HPDE6-E6E7 (cell line): ENCODE data around the gene DOCK8.
"Not testable (repeated sequence)": the region's sequence is repeated elsewhere in the genome, so short reads cannot be mapped to it uniquely, and the experiment has no call there.

Experiments used
- DNase-seq: peaks from one replicate; pipeline ENCODE4 v3.0.0; 2011; ENCODE audit warnings: missing footprints; ENCODE audit errors: extremely low spot score

DOCK8 gene

DNA sequence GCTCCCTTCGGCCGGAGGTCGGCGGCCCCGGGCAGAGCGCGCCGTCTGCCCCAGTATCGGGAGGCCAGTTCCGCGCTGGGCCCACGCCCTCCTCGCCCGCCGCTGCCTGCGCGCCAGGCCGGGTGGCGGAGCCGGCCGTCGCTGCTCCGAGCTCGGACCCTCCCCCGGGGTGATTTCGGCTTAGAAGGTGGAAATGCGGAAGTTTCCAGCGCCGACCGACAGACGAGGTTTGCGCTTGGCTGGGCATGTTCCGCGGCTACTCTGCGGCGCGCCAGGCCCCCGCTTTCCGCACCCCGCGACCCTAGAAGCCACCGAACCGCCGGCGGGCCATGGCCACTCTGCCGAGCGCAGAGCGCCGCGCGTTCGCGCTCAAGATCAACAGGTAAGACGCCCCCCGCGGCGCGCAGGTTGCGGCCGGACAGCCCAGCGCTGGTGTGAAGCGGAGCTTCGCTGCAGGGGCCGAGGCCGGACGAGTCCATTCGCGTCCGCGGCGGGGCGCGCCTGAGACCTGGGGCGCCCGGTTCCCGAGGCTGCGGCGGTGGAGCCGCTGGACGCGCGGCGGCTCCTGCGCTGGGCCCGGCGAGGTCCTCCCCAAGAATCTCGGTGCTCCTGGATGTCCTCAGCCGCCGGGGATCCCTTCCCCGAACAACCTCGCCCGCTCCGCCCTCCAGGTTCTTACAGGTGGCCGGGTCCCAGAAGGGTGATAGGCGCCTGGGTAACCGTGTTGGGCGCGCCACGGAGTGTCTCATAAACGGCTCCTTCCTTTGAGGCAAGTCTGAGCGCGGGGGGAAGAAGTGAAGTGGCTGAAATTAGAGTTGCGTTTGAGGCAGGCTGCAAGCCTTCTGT is at the start of gene DOCK8:
Gene DOCK8, plus strand, starts transcription at position 218 of the 846 bp plus-strand sequence. Its CDS starts 112 bp downstream, at position 330.
- peak; percentile 31 for DNase-seq

DNA sequence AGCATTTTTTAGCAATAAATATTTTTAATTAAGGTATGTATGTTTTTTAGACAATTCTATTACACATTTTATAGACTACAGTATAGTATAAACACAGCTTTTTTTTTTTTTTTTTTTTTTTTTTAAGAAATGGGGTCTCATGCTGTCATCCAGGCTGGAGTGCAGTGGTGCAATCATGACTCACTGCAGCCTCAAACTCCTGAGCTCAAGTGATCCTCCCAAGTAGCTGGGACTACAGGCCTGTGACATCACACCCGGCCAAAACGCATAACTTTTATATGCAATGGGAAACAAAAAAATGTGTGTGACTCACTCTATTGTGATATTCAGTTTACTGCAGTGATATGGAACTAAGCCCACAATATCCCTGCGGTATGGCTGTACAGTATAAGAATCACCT is 44.9 kb upstream of the DOCK8 start:
- DNase-seq = not testable (repeated sequence)

DNA sequence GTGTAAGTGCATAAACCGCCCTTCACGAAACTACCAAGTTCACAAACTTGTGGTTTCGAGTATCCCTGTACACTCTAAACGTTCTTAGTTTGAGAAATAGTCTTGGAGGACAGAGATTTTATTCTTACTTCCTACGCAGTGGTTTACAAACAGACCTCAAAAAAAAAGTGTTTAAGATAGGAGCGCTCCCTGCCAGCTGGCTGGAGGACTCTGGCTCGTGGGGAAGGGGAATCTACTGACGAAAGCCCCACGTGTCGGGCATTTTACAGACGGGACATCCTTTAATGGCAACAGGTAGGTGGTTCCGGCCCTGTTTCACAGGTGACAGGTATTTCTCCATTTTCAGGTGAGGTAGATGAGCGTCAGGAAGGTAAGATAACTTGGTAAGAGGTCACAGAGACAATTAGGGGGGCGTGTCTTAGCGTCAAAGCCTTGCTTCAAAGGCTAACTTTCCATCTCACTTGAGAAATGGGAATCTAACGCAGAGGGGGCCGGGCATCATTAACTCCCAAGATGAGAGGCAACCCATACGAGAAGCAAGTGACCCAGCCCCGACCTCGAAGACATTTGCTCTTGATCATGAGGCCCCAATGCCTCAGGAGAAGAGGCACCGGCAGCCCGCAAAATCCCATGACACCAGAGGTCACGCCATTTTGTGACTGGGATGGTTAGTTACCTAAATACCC is 36.4 kb upstream of the DOCK8 start:
- not testable (repeated sequence) for DNase-seq

DNA sequence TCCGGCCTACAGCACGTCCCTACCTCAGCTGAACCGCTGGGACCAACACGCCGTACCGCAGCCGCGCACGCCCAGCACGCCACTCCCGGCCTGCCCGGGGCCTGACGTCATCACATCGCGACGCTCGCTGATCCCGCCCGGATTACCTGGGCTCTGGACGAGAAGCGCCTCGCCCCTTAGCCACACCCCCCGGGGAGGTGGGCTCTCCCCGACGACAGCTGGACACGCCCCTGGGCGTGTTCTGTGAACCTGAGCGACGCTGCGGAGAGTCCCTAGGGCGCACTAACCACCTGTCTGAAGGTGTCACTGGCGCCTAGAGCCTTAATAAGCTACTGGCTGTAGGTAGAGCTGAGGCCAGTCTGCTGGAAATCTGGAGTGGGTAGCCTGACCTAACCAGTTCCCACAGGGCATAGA is 35.7 kb upstream of the DOCK8 start, which contains the start of gene ZNG1A:
Gene ZNG1A, minus strand, starts transcription at position 87 of the 414 bp plus-strand sequence. CDS start 87 bp downstream, outside the sequence.
- DNase-seq = not testable (repeated sequence)

DNA sequence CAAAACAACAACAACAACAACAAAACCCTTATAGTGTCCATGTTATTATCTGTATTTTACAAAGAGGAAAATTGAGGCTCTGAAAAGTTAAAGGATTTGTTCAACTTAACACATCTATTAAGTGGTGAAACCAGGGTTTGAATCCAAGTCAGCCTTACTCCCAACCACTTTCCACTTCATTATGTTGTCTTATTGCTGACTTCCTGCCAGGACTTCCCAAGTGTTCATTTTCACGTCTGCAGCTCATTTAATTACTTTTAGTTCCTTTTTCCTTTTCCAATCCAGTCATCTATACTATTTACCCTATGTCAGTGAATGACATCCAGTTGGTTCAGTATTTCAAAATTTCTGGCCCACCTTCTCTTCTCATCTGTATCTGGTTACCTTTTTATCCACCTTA is 15.1 kb upstream of the DOCK8 start:
- DNase-seq = not testable (repeated sequence)

DNA sequence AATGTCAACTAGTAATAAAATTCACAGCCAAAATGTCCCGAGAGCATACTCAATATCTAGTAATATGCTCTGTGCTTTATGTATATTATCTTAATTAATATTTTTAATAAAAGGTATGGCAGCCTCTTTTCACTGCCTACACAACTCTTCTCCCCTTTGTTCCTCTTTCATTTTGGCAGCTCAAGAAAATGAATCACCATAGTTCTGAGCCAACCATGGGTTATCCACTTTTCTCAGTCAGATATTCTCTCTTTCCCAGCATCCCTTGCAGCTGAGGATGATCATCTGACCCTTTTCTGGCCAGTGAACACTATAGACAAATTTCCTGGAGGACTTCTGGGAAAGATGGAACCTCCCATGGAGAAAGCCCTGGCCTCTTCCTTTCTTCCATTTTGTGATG is 8.2 kb upstream of the DOCK8 start:
- no peak for DNase-seq

DNA sequence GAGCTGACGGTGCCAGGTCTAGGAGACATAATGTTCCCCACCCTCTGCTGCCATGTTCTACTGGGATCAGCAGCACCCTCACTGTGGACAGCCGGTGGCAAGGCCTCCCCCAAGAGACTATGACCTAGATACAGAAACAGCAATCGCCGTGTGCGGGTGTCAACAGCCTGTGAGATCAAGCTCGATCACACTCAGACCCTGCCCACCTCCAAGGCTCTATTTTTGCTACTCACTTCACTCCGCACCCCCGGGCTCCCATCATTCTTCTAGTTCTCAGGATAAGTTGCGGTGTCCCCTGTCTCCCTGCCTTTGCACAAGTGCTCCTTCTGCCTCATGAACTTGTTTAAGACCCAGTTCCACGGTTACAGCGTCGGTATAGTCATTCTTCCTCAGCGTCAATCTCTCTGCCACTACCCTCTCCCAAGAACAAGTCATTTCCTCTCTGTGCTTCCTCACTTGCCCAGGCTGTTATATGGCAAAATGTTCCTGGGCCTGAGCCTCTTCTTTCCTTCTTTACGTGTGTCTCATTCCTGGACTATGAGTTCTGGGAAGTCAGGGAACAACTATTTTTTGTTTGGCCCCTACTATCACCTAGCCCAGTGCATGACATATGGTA is 5.4 kb upstream of the DOCK8 start:
- no peak for DNase-seq

DNA sequence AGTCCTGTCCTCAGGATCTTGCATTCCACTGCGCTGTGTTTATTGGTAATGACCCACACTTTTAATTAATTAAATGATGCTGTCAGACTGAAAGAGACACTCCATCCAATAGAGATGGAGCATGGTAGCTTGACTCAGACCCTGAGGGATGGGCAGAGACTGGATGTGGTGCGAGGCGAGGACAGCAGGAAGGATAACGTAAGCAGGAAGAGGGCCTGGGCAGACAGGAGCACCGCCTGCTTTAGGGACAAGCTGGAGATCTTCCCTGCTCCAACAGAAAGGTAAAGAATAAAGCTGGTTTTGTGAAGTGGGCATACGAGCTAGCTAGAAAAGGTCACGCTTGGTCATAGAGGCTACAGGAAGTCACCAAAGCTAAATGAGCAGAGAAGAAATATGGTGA is 3.6 kb upstream of the DOCK8 start:
- no peak for DNase-seq

DNA sequence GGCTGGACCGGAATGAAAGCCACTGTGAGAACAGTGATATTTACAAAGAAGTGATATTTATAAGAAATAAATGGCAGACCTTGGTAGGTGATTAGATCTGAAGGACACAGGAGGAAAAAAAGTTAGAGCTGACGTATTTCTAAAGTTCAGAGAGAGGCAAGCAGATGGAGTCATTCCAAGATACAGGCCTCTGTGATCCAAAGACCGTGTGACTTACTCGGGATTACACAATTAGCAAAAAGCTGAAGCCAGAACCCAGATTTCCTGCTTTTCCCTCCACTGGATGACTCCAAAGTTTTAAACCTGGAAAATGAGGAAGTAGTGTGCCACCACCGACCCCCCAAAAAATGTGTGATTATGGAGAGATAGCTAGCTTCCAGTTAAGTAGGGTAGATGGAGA is 3.1 kb upstream of the DOCK8 start:
- no peak for DNase-seq

DNA sequence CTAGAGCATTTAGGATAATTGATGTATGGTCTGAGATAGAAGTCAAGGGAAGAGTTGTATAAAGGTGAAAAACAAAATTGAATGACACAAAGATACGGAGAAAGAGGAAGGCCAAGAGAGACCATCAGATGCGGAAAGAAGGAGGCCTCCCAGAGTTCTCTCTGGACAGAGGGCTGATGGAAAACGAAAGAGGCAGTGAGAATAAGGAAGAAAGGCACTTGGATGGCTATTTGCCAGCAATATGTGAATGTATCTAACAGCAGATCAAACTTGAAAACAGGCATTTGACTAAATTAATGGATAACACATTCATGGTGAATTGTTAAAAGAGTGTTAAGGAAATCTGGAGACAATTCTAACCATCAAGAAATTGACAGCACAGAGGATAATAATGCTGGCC is 2.4 kb upstream of the DOCK8 start:
- no peak for DNase-seq

DNA sequence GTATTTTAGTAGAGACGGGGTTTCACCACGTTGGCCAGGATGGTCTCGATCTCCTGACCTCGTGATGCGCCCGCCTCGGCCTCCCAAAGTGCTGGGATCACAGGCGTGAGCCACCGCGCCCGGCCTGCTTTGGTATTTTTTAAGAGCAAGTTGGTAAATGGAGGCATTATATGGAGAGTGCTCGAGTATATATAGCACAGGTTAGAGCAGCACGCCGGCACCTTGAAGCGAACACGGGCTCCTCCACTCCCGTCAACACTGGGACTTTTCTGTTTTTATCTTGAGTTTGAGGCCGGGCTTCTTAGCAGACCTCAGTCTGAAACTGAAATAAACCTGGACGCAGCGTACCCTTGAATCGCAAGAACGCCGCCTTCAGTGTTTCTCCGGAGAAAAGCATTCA is 764 bp upstream of the DOCK8 start:
- DNase-seq = not testable (repeated sequence)

DNA sequence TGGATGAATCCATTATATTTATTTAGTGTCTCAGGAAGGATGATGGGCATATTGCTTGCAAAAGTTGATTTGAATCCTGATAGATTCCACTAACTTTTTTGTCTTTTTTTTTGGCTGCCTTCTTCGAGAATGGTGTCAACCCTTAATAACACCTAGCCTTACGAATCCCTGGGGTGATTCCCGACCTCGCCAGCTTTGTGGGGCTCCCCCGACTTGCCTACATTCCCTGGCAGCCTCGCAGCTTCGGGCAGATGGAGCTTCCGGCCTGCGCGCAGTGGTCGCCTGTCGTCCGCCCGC is 366 bp upstream of the DOCK8 start:
- no peak for DNase-seq

DNA sequence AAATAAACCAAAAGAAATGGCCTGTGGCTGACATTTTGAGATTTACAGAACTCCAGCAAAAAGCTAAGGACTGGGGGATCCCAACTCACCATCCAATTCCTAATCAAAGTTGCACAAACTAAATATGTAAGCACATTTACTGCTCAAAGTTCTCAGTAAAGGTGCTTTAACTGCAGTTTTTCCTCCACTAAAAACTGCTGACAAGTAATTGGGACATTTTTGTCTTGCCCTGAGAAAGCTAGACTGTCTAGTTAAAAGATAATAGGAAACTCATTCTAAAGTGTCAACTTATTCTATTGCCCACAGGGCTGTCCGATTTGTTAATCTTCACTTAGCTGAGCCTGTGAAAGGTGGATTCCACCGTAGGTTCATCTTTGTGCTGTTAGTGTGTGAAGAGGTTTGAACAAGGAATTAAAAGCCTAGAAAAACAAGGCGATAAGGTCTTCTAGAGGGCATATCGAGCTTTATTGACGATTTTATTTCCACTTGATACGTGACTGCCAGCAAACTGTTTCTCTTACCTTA is 1.0 kb downstream of the DOCK8 start:
- no peak for DNase-seq

DNA sequence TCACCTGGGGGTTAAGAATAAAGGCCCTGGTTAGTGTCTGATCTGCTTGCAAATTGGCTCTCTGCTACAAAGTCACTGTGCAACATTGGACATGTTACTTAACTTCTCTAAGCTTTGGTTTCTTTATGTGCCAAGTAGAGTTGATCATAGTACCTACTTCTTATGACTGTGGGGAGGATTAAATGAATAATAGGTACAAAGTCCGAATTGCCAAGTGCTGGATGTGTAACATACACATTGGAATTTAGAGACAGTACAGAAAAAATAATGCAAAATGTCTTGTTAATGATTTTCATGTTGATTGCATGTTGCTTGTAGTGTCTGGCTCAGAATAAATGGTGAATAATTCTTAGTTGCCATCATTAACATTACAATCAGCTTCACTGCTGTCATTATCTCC is 2.2 kb downstream of the DOCK8 start:
- no peak for DNase-seq

DNA sequence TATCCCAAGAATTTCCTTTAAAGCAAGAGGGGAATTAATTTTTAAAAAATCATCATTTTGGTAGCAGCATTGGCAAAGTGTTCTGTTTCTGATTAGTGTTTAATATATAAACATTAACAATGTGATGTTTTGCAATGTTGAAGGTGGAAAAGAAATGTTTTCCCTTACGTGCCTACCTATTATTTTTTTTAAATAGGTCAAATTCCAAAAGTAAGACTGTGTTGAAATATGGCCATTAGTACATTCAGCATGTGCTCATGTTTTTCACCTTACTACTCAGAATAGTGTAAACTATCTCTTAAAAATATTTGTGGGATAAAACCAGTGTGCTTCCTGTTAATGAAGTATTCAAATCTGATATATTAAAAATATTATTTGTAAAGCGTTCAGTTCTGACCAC is 3.3 kb downstream of the DOCK8 start:
- DNase-seq = no peak

DNA sequence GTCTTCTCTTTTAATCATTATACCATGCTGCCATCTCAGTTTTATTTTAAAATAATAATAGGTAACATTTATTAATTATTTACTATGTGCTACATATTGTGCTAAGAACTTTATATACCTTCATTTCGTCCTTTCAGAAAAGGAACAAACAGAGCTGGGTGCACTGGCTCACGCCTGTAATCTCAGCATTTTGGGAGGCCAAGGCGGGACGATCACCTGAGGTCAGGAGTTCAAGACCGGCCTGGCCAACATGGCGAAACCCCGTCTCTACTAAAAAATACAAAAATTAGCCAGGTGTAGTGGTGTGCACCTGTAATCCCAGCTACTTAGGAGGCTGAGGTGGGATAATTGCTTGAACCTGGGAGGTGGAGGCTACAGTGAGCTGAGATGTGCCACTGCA is 4.4 kb downstream of the DOCK8 start:
- DNase-seq = not testable (repeated sequence)

DNA sequence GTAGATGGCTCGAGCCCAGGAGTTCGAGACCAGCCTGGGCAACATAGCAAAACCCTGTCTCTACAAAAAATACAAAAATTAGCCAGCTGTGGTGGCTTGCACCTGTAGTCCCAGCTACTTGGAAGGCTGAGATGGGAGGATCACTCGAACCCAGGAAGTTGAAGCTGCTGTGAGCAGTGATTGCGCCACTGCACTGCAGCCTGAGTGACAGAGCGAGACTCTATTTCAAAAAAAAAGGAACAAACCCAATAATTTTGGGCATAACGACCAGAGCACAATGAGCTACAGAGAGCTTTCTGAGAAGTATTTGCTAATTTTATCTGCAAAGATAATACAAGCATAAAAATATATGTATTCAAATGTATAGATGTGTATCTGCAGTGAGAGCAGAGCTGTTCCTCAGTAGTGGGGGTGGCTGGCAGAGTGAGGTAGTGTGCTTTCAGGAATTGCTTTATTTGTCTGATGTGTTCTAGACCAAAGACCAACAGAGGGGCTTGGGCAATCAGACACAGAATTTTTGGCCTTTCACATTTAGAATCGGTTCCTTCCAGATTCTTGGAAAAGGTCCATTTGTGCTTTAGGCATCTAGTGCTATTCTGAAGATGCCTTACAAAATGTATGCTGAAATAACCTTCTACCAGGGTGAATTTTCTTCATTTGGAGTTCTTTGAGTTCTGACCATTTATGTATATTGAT is 5.2 kb downstream of the DOCK8 start:
- DNase-seq = no peak

DNA sequence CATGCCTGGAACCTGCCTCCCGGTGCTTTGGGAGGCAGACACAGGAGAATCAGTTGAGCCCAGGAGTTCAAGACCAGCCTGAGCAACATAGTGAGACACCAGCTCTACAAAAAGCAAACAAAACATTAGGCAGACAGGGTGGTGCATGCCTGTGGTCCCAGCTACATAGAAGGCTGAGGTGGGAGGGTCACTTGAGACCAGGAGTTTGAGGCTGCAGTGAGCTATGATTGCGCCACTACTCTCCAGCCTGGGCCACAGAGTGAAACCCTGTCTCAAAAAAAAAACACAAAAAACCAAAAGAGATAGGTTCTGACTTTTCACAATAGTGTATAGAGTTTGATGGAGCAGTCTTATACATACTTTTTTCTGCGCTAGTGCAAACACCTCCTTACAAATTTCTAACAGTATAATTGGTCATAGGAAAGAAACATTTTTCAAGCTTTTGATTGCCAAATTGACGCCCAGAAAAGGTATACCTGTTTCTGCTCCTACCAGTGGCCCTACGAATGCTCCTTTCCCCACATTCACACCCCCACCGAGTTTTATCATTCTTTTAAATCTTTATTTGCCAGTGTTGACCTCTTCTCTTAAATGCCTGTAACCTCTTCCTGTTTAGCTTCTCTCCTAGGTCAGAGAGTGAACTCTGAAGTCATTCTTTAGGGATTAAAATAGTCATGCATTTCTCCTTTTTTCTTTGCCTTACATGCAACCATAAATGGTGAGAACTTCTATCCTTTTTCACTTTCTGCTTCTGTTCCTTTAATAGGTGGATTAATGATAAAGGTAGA is 7.5 kb downstream of the DOCK8 start:
- DNase-seq = no peak

DNA sequence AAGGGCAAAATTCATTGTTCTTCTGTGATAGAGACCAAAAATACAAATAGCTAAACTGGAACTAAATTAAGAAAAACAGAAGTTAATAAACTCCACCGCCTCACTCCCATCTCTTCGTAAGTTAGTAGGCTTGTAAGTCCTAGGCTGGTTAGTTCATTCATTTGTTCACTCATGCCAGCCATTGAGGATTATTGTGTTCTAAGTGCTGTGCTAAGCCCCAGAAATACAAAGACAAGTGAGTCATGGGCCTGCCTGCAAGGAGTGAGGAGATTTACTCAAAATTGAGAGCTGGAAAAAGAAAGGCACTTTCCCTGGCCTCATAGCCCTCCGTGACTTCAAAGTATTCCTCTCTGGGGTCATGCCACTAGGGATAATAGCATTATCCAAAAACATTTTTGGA is 8.5 kb downstream of the DOCK8 start:
- DNase-seq = no peak

DNA sequence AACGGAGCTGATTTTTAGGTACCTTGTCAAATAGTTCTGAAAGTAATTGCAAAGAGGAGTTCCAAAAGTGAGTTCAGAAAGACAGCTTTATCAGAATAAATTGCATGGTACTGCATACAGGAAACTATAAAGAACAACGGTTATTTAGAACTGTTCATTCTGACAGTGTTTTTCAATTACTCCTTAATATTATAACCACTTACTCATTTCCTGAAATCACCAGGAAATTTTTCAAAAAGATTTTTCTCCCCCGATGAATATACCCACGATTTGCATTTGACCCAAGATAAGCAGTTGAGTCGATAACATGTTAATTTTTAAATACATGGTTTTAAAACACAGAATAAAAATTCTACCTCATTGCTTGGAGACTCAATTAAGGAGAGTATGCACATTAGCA is 9.4 kb downstream of the DOCK8 start:
- DNase-seq = no peak
